HG03045 (cell line): Measurements from ENCODE around the gene GDF7.
A peak's percentile ranks its signal among the peaks of the same experiment; 100 is the strongest.

ENCODE experiments used
- ATAC-seq: cut with Tn5 transposase; IDR thresholded peaks from one replicate; pipeline ENCODE4 v1.9.1; 2021; ENCODE audit warnings: mild to moderate bottlenecking, moderate library complexity; ENCODE audit not compliant: unreplicated experiment

The GDF7 gene

DNA sequence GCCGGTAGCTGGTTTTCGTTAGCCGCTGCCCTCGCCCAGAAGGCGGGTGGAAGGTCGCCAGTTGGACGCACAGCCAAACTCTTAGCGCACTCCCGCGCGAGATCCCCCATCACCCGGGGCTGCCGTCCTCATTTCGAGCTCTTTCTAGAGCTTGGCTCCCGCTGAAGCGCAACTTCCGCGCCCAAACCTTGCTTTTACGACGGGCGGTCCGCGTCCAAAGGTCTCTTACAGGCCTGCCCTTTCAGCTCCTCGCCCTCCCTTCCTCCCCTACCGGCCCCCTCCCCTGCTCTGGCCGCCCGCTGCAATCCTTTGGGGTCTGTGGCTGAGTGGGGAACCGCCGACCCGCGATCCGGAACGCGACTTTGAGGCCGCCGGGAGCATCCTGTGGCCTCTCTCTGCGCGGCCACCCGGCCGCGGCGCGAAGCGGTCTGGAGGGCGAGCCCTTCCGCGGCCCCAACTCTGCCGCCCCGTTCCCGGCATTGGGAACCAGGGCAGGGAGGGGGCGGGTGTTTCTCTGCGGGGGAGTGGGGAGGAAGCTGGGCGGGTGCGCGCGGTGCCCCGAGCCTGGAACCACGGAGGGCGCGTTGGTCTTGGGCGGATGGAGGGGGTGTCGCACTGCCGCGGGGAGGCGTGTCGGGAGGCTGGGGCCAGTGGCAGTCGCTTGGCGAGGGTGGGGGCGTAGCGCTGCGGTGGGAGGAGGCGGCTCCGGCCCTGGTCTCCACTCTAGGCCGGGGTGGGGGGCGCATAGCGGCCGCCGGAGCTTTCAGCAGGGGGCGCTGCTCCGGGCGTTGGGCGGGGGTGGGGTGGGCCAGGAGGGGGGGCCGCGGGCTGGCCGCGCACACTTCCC lies at the start of gene GDF7:
TSS of gene GDF7 (plus strand) at position 841 of the 847 bp plus-strand sequence. CDS start 96 bp downstream, outside the sequence.
- peak; percentile 21 for ATAC-seq

DNA sequence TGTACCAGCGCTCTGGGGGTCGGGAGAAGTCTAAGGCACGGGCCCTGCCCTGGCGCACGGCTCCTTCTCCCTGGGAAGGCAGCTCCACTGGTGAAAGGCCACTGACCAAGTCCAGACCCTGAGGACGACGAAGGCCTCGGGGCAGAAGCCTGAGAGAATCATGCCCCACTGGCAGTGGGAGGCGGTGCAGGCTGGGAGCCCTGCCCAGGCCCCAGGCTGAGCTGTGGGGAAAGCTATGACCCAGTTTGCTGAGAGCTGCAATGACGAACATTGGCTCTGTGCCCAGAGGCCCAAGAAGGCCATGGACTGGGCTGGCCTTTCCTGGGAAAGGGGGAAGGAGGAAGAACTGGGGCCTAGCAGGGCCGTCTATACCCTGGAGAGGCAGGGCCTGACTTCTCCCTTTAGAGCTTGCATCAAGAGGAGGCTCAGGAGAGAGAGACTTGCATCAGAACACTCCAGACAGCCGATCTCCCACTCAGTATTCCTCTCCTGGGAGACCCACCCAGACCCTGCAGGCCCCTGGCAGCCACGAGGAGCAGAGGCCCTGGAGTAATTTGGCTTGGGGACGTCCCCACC lies 49.0 kb upstream of the GDF7 start:
- ATAC-seq = no peak

DNA sequence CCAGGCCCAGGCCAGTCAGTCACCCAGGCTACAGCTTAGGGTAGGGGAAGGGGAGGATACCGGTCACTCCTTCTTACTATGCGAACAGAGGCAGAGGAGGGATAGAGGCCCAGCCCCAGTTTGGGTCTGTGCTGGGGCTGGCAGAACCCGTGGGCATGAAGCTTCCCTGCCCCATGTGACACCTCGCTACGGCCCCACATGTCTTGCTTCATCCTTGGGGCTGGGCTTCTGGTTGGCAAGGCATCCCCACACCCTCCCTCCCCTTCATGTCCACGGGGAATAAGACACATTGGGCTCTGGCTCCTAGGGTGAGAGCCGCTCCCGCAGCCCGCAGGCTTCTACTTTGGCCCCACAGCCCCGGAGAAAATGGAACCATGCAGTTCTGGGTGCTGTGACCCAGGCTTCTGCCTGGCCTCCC lies 48.5 kb upstream of the GDF7 start:
- no peak for ATAC-seq

DNA sequence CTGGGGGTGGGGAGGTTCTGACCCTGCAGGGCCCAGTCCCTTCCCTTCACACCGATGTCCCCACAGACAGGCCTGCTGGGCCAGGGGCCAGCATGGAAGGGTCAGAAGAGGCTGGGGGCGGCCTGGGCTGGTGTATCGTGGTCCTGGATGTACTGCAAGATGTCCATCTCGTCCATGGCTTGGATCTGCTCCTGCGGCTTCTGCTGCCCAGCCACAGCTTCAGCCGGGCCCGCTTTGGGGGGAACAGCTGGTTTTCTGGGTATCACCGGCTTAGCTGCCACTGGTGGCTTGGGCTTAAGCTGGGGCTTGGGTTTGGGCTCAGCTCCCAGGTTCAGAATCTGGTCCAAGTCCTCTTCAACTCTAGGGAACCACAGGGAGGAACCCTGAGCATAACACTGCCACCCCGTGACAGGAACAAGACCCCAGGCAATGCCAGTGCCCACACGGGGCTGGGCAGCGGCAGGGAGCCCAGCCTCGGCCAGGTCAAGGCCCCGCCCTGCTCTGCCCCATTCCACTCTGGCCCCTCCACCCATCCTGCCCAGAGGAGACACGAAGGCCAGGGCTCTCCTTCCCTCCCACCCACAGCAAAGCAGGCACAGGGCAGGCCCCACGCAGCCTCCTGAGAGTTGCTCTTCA lies 47.9 kb upstream of the GDF7 start:
- no peak for ATAC-seq

DNA sequence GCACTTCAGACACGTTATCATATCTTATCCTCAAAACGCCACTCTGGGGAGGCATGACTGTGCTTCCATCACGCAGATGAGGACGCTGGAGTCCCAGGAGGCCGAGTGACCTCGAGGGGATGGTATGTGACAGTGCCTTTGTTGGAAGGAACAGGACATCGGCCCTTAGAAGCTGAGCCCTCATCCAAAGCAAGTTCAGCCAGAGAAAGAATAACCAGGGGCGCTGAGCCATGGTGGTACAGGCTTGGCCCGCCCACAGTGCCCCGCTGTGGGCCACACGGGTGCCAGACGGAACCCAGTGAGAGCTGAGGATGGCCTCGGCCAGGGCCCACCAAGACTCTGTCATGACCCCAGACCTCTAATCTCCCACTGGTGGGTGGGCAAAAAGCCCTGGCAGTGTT lies 47.3 kb upstream of the GDF7 start:
- no peak for ATAC-seq

DNA sequence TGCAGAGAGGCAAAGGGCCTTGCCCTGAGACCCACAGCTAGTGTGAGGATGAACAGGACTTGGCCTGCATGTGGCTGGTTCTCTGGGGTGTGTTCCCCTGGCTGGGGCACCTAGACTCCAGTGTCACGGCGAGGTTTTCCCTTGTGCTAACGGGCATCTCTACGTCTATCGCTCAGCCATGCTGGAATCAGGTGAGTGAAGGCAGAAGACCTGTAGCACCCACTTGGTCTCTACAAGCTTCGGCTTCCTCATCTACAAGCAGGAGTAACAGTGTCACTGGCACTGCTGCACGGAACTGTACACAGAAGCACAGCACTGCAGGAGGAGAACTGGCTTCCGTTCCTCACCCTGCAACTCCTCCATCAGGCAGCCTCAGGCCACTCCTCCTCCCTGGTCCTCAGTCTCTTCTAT lies 46.7 kb upstream of the GDF7 start:
- no peak for ATAC-seq

DNA sequence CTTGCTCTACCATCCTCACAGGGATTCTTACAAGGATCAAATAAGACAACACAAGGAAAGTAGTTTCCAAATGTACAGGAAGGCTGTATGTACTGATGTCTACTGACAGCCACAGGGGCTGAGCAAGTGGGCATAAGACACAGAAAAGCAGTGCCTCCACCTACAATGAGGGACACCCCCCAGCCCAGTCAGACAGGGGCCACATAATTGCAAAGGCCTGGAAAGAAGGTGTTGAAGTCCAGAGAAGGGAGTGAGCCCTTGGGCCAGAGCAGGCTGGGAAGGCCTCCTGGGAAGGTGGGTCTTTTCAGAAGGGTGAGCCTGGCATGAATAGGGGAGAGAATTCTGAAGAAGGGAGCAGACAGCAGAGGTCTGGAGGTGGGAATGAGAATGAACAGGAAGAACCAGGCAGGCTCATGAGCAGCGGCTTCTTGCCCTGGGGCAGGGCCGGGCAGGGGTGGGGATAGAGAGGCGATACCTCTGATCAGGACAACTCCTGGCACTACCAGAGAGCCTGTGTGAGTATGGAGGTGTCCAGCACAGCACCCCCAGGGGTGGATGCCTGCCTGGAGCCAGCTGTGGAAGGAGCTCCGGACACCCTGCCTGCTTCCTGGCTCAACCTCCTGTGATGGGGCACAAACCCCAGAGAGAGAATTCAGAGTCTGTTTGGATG lies 46.1 kb upstream of the GDF7 start:
- no peak for ATAC-seq

DNA sequence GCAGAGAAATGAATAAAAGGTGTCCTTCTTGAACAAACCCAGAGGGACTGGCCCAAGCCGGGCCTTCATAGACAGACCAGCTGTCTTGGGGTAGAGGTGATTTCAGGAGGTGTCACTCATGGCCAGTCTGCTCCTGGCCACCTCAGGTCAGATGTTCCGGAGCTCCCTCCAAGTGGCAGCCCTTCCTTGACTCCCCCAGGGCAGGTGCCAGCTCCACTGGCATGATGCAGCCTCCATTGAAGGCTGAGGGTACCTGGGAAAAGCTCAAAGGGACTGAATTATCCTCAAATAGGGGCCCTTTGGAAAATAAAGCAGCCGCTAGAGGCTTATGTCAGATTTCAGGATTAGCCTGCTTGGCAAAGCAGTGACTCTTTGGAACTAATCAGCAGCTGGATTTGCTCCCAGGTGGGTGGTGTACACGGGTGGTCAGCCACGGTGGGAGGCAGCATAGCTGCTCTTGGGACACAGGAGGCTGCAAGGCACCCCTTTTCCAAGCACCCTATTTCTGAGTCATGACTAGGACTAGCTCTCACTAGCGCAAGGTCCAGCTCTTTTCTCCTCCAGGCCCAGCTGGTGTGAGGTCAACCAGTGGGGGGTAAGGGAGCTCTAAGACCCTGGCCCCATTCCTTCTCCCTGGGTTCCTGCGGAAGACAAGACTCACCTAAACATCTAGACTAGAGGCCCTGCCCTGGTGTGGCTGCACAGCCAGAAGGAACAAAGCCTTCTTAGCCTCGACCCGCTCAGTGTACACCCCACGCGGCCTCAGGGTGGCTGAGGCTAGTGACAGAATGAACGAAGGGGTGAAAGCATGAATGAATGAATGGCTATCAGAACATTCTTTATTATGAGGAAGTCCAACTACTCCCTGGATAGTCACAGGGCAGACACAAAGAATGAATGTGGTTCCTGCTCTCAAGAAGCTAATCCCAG lies 45.3 kb upstream of the GDF7 start:
- ATAC-seq = no peak

DNA sequence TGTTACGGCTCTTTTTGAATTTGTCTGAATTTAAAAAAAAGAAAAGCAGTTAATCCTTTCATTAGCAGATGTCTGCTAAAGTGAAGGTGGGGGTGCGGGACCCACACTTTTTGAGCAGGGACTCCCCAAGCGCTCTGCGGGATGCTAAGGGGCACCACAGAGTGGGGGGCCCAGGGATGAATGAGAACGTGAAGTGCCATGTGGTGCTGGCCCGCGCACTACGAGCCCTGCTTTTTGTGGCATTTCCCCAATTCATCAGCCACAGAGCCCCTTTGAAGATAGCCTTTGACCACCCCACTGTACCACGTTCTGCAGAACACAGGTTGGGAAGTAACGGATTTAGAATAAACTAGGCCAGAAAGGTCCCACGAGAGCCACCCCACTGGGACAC lies 44.7 kb upstream of the GDF7 start:
- ATAC-seq = no peak

DNA sequence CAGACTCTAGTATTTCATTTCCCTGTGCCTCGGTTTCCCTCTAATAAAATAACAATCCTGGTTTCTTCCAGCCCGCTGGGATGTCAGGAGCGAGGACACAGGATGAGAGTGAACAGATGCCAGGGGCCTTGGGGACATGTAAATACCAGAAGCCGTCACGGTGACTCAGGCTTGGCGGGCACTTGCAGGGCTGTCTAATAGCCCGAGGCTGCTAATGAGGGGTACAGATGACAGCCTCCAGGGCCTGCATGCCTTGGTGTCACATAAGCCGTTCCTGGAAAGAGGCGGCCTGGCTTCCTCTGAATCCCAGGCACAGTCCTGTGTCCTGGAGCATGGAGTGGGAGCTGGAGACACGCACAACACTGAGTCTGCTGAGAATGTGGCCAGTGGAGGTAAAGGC lies 44.2 kb upstream of the GDF7 start:
- ATAC-seq = no peak

DNA sequence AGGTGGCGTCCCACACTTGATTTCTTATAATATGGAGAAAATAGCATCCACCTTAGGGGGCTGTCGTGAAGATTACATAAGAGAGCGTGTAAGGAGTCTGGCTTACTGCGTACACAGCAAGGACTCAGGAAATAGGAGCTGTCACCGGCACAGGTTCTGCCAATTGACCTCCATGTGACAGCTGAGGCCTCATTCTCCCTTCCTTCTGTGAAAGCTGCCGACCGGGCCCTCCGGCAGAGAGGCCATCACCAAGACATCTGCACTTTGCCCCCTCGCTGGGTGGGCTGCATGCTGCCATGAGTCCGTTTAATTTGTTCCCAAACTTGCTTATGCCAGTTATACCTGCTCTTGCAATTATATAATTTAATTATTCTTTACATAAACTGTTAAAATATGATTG lies 43.7 kb upstream of the GDF7 start:
- ATAC-seq = no peak

DNA sequence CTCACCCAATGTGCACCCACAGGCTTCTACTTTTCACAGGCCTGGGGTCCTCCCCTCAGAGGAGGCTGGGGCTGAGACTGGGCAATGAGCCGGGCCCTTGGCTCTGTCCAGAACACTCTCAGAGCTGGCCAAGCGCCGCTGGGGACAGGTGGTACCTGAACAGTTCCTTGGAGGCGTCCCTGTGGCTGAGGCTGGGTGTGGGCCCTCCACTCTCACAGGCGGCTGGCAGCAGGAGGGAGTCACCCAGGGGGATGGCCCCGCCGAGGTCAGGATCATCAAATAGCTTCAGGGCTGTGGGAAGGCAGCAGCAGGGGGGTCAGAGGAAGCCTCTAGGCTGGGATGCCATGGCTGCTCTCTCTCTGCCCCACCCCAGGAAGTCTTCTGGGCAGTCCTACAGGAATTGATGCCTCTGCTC lies 43.2 kb upstream of the GDF7 start:
- ATAC-seq = no peak

DNA sequence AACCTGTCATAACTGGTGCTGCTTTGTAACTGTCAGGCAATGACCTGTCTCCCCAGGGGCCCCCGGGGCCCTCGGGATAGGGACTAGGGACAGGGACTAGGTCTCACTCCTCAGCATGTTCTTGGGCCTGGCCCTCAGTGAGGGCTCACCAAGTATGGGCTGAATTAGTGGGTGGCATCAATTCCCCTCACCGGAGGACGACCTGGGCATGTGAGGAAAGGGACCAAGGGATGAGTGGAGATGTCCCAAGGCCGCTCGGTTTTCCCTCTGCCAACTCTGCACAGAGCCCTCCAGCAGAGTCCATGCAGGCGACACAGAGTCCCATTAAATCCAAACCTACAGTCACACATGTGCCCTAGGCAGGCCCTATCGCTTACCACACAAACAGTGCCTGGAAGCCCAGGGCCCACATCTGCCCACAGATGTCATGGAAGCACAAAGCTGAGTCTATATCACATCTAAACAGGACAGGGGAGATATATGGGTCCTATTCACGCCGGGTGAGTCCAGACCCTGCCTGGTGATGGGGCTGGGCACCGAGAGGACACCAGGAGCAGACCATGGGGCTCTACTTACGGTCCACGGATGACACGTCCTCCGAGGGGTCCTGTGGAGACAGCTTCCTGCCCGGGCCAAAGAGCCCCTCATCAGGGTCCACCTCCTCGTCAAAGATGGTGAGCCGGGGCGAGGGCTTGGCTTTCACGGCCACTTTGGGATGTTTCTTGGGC lies 42.6 kb upstream of the GDF7 start:
- ATAC-seq = no peak

DNA sequence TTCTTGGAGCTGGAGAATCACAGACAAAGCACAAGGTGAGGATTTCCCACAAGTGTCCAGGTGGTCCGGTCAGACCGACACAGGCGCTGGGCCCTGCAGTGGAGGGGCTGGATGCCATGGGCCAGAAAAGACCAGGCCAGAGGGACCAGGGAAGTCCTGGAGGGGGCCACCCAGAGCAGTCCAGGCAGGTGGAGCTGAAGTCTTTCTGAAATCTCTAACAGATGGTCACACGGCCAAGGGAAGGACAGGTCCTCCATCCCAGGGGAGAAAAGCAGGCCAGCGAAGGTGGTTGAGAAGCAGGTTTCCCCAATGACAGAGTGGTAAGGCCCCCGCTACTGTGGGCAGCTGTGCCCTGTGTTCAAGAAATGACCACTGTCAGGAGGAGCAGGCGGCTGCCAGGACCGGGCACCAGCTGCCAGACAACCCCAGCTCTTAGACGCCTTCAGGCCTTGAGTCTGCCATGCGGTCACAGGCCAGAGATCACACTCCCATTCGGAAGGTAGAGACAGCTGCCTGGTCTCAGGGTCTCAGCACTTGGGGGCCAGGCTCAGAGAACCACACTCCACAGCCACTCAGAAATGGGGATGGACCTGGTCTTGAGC lies 42.0 kb upstream of the GDF7 start:
- ATAC-seq = no peak

DNA sequence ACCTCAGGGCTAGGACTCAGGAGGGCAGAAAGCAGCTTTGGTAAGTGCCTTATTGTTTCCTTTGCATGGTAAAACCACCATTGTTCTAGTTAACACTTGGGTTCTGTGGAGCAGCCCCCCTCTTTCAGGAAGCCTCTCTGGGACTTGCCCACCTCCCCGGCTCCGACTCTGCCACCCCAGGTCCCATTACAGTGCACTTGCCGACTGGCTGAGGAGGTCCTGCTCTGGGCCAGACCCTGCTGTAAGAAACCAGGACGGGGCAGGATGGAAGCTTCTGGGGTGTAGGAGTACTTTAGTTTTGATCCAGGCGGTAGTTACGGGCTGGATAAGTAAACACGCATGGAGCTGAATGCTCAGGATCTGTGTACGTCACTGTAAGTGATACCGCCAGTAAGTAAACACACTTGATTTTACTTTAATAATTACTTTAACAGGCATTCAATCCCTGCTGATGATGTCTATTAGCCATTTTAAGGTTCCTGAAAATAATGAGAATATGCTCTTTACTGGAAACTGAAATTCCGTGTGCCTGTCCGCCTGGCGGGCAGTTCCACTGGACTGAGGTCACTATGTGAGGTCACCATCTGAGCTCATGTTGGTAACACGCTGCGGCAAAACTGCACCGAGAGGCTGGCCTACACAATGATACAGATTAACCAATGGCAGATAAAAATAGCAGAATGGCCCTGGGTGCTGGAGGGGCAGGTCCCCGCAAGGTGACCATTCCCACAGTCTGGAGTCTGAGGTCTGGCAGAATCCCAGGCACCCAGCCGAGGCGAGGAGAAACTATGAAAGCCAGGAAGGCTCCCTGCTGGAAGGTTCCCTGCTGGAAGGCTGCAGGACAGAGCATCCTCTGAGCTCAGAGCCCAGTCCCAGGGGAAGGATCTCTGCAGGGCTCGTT lies 41.2 kb upstream of the GDF7 start:
- ATAC-seq = no peak

DNA sequence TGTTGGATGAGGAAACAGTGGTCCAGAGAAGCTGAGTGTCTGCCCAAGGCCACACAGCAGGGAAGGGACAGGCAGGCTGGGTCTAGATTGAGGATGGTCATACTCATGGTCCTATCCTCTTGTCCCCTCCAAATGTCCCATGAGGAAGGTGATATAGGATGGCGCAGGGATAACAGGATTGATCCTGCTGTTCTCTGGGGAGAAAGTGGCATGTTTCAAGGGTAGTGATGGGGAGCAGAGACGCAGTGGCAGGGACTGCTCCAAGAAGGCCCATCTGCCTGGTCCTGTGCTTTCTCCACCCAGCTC lies 40.6 kb upstream of the GDF7 start:
- ATAC-seq = no peak

DNA sequence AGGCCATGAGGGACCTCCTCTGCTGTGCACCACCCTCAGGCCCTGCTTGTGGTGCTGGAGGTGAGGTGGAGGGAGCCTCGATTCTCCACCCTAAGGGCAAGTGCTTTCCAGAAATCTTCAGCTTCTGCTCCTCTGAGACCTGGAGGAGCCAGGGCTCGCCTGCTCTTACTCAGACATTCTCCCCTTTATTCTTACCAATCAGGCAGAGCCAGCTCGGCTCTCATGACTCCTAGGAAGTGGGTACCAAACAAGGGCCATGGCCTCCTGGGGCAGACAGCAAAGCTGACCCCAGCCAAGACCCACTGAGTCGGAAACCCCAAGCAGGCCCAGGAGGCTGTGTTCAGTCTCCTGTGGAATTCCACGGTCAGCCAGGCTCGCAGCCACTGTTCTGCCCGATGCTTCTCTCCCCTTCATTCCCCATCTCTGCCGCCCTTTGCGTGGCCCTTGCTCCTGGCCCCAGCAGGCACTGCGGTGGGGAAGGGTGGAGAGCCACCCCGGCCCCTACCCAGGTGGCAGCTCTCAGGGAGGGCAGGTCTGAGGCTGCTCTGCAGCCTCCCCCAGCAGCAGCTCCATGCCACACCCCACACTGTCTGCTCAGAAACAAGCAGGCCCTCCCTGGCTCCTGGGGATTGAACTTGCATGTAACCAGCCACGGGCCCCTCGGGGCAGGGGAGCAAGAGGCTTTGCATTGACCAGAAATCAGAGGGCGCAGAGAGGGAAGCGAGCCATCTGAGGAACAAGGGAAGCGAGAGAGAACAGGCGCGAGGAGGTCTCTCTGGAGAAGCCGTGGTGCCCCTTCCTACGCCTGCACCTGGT lies 40.0 kb upstream of the GDF7 start:
- no peak for ATAC-seq
